T-helper 2 cell treated with Interferon-gamma antibody and Interleukin-4, amounts not matched to agents 100 ng/mL and 5 ng/mL, for 36 hours (primary cell): ENCODE measurements around the gene LARP4B. TPM values are rescaled to one million over a fixed set of nuclear protein-coding genes. Genes with fewer than 3 reads are reported as not detected.

Experiments
- intact Hi-C: fragments of 100-400 bp; cut with micrococcal nuclease; formaldehyde crosslinking; loops from one replicate; pipeline ENCODE4 v1.15.1; 2023
- total RNA-seq: library from RNA; stranded (reverse); gene quantifications from 2 replicates; pipeline ENCODE4 v1.2.3, GENCODE V29; 2022

The LARP4B gene
- total RNA-seq, 1 donor from 2014 or later: 117 TPM

GRCh38 chr10:836782-837181, 94.7 kb downstream of the LARP4B start:
- intact Hi-C loops: no loop called here

- intact Hi-C loops: no loop called here
Measured at GRCh38 chr10:834493-834892, 97.0 kb downstream of the LARP4B start.

GRCh38 chr10:829241-829640, 102.3 kb downstream of the LARP4B start:
- intact Hi-C loops: no loop called here

- intact Hi-C loops: no loop called here
Measured at GRCh38 chr10:828191-828590, 103.3 kb downstream of the LARP4B start.

GRCh38 chr10:824946-825345, 106.6 kb downstream of the LARP4B start:
- intact Hi-C loops: no loop called here

- intact Hi-C loops: no loop called here
Measured at GRCh38 chr10:824497-824896, 107.0 kb downstream of the LARP4B start.

- intact Hi-C loops: no loop called here
Measured at GRCh38 chr10:822661-823367, 108.7 kb downstream of the LARP4B start.

GRCh38 chr10:822197-822596, 109.3 kb downstream of the LARP4B start:
- intact Hi-C loops: no loop called here

GRCh38 chr10:821322-821721, 110.2 kb downstream of the LARP4B start:
- intact Hi-C loops: no loop called here

GRCh38 chr10:819816-820215, 111.7 kb downstream of the LARP4B start:
- intact Hi-C loops: no loop called here

GRCh38 chr10:819326-819725, 112.2 kb downstream of the LARP4B start:
- intact Hi-C loops: no loop called here

GRCh38 chr10:818526-819220, 112.8 kb downstream of the LARP4B start:
- intact Hi-C loops: no loop called here

- intact Hi-C loops: no loop called here
Measured at GRCh38 chr10:818010-818409, 113.5 kb downstream of the LARP4B start.

GRCh38 chr10:817371-817770, 114.1 kb downstream of the LARP4B start:
- intact Hi-C loops: no loop called here

GRCh38 chr10:816958-817357, 114.5 kb downstream of the LARP4B start:
- intact Hi-C loops: no loop called here

- intact Hi-C loops: no loop called here
Measured at GRCh38 chr10:816091-816477, 115.4 kb downstream of the LARP4B start.

GRCh38 chr10:815338-816090, 116.0 kb downstream of the LARP4B start:
- intact Hi-C loops: no loop called here

- intact Hi-C loops: no loop called here
Measured at GRCh38 chr10:814536-815302, 116.8 kb downstream of the LARP4B start.

GRCh38 chr10:813286-813685, 118.2 kb downstream of the LARP4B start:
- intact Hi-C loops: no loop called here

GRCh38 chr10:812787-813186, 118.7 kb downstream of the LARP4B start:
- intact Hi-C loops: no loop called here

- intact Hi-C loops: no loop called here
Measured at GRCh38 chr10:811379-812175, 119.9 kb downstream of the LARP4B start.
